Superior temporal gyrus (tissue), 1 donor: ENCODE results near the gene ACAD10.
"Not testable (repeated sequence)": the region's sequence is repeated elsewhere in the genome, so short reads cannot be mapped to it uniquely, and the experiment has no call there.

Experiments used
- DNase-seq: peaks from one replicate; pipeline ENCODE4 v3.0.0-alpha.2; 2016; ENCODE audit errors: extremely low spot score

Gene ACAD10

DNA sequence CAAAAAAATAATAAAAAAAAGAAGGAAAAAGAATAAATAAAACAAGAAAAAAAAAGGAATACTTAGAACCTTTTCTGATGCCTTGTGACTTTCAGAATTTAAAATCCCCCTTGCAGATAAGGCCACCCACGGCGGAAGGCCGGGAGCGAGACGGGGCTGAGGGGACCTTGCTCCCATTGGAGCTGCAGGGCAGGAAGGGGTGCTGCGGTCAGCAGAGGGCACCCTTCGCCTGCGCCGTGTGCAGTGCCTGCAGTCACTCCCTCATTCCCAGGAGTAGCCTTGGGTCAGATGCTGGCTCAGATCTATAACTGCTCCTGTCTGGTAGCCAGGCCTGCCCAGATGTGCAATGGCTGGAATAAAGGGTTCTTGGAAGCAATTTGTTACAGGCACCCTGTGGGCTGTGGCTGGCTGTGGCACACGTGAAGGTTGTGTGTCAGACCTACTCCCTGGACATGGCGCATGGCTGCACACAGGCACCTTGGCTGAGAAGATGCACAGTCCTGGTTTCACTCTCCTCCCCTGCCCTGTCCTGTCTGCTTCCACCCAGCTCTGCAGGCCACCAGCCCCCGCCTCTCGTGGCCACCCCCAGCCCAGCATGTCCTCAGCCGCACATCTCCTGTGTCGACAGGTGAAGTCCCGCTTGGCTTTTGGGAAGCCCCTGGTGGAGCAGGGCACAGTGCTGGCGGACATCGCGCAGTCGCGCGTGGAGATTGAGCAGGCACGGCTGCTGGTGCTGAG is 67.5 kb downstream of the ACAD10 start:
- DNase-seq = peak; percentile 73

DNA sequence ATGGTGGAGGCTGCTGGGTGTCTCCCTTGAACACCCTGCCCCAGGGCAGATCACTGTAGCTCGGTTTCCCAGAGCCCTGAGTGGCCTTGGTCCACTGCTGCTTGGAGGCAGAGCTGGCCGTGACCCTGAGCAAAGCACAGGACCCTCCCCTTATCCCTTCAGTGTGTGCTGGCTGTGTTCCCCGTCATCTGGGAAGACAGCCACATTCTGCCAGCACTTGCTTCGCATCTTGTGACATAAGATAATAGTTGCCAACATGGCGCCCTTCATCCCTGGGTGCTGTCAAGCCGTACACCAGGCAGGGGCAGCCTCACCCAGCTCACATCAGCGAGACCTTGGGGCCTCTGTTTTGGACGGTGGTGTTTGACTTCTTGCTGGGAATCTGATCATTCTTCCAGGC is 68.8 kb downstream of the ACAD10 start:
- no peak for DNase-seq

DNA sequence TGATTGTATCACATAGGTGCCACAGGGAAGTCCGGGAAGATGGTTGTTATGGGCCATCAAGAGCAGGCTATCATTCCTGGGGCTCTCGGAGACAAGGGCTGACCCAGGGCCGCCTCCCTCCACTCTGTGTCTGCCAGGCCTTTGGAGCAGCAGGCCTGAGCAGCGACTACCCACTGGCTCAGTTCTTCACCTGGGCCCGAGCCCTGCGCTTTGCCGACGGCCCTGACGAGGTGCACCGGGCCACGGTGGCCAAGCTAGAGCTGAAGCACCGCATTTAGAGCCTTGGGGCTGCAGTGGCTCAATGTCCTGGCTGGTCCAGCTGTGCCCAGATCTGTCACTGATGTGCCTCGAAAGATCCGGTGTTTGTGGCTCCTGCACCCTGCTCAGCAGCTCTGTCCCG is 70.3 kb downstream of the ACAD10 start:
- no peak for DNase-seq

DNA sequence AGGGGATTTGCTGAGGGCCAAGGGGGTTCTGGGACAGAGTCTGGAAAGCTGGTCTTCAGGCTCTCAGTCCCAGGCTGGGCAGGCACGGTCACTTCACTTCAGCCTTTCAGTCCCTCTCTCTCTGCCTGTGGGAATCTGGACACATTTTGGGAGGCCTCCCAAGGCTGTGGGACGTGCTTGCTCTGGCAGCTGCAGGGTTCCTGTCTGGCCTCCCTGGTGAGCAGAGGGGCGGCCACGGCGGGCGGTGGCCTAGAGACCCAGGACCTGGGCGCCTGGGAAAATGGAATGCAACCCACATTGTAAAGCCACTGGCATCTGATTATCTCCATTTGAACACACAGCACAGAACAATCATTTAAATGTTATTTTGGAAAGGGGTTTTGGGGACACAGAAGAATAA is 70.8 kb downstream of the ACAD10 start:
- DNase-seq = no peak

DNA sequence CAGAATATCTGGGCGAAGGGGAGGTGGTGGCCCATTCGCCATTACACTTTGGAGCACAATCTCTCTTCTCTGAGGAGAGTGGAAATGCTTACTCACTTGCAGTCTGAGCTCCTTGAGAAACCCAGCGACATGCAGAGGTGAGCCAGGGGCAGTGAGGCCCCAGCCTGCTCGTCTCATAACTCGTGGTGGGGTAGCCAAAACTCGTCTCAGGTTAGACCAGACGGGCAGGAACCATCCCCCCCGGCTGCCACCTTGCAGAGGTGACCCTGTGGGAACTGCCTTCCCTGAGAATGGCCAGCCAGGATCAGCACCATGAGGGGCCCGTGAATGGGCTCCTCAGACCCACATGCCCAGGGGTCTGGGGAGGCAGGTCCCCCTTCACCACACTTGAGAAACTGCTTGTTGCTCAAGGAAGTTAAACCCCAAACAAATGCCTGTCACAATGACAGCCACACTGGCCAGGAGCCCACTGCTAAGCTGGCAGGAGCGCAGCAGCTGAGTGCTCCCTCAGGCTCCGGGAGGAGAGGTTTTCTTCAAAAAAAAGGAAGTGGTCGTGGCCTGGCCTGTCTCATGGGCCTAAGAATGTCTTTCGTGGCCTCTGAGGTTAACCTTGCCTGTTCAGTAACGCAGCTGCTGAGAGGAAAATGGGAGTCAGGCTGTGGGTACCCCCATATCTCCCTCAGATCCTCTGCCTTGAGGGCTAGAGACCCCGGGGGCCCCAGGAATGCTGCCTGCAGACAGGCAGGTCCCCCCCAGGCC is 71.7 kb downstream of the ACAD10 start:
- no peak for DNase-seq

DNA sequence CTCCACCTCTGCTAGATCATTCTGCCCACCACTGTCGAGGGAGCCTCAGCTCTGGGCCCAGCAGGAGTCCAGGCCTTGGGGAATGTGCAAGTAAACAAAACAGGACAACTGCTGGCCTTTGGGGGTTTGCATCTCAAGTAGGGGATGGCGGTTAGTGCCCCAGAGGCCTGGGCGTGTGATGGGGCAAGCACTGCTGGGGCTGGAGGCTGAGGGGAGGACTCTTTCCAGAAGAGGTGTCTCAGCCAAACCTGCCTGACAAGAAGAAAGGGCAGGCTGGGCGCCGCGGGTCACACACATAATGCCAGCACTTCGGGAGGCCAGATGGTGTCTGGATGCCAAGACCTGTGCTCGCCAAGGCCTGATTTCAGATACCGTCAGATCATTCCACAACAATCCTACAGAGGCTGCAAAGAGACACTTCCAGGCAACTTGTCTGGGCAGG is 72.3 kb downstream of the ACAD10 start:
- no peak for DNase-seq

DNA sequence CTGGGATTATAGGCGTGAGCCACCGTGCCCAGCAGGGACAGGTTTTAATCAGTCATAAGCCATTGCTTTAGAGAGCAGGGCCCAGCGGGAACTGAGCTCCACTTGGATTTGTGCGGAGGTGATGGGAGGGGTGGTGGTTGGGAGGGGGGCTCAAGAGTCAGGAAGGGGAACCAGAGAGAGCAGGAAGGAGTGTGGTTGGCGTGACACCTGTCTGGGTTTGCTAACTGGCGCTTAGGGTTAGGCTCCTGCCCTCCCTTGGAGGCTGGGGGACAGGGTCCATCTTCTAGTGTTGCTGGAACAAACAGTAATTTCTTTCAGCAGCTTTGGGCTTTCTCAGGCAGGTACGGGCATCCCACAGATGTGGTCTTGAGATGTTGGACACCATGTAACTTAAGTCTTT is 73.4 kb downstream of the ACAD10 start:
- DNase-seq = no peak

DNA sequence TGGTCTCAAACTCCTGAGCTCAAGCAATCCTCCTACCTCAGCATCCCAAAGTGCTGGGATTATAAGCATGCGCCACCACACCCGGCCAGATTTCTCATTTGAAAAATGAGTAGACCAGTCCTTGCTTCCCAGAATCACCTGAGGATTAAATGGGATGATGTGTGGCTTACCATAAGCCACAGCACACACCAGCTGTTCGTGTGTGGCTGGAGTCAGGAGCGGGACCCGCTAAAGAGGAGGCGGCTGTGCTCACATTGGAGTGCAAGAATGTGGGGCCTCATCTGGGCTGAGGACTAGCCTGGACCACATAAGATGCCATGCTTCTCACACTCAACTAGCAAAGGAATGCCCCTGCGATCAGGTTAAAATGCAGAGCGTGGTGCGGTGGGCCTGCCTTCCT is 74.1 kb downstream of the ACAD10 start:
- DNase-seq = no peak

DNA sequence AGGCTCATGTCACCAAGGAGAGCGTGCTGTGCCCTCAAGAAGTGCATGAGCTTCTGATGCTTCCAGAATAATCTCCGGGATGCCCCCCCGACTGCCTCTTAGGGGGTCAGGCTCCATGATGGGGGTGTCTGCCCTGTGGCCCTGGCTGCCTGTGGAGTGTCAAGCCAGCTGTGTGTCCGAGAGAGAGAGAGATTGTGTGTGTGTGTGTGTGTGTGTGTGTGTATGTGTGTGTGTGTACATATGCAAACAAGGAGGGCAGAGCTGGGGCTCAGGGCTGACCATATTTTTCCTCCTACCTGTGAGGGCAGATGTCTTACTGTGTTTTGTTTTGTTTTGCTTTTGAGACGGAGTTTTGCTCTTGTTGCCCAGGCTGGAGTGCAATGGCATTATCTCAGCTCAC is 75.2 kb downstream of the ACAD10 start:
- DNase-seq = no peak

DNA sequence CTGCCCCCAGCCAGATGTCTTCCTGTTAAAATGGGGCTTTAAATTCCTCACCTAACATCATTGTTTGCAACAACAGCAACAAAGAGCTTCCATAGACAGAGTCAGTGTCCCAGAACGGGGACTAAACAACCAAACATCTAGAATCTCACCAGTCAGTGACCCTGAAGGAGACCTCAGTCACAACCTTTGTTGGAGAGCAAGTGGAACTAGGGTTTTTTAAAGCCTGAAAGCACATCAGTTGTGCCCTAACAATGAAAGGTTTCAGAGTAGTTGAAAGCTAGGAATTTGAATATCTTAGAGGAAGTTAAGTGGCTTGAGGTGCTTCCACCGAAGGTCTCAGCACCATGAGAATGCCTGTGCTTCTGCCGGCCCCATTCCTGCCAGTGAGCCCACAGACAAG is 75.9 kb downstream of the ACAD10 start:
- no peak for DNase-seq

DNA sequence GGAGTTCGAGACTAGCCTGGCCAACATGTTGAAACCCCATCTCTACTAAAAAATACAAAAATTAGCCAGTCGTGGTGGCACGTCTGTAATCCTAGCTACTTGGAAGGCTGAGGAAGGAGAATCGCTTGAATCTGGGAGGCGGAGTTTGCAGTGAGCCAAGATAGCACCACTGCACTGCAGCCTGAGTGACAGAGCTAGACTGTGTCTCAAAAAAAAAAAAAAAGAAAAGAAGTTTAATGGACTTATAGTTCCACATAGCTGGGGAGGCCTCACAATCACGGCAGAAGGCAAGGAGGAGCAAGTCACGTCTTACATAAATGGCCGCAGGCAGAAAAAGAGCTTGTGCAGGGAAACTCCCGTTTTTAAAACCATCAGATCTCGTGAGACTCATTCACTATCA is 77.7 kb downstream of the ACAD10 start:
- not testable (repeated sequence) for DNase-seq

DNA sequence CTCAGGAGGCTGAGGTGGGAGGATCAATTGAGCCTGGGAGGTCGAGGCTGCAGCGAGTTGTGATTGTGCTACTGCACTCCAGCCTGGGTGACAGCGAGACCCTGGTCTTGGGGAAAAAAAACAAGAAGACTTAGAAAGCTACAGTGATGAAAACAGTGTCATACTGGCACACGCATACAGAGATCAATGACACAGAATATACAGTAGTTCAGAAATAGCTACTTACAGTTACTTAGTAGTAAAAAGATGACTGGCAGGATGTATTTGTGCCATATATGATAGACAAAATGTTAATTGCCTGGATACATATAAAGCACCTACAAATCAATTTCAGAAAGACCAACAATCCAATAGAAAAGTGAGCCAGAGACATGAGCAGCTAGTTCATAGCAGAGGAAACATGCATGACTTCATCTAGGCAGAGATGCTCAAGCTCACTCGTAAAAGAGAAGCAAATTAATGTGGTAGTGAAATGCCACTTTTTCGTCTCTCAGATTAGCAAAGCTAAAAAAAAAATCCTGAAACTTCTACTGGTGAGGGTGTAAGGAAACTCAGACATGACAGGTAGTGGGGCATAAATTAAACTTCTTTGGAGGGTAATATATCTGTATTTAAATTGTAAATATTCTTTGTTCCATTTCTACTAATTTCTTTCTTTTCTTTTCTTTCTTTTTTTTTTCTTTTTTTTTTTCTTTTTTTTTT is 78.4 kb downstream of the ACAD10 start:
- DNase-seq = no peak

DNA sequence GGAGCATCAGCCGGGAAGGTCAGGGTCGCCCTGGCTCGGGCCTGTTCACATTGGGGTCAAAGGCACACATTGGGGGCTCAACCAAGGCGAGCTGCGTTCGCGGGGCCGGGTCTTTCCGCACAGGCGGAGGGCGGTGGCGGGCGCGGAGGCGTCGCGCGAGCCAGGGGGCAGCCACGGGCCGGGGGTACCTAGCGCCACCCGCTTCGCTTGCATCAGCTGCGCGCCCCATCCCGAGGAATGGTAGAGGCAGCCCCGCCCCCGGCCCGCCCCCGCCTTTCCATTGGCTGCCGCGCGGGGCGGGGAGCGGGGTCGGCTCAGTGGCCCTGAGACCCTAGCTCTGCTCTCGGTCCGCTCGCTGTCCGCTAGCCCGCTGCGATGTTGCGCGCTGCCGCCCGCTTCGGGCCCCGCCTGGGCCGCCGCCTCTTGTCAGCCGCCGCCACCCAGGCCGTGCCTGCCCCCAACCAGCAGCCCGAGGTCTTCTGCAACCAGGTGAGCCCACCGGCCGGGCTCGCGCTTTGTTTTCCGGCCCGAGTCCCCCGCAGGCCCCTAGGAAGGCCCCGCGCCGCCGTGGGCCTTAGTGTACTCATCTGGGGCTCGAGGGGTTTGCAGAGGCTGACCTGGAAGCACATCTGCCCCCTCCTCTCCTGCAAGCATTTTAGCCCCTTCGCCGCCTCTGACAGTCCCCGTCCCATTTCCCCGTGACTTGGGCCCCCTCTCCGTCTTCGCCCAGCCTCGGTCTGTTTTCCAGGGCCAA is 80.9 kb downstream of the ACAD10 start, which contains the start of gene ALDH2:
ALDH2 (plus strand) TSS at position 326 of the 754 bp plus-strand sequence; CDS start at position 376, 50 bp downstream.
- DNase-seq = peak; percentile 75

DNA sequence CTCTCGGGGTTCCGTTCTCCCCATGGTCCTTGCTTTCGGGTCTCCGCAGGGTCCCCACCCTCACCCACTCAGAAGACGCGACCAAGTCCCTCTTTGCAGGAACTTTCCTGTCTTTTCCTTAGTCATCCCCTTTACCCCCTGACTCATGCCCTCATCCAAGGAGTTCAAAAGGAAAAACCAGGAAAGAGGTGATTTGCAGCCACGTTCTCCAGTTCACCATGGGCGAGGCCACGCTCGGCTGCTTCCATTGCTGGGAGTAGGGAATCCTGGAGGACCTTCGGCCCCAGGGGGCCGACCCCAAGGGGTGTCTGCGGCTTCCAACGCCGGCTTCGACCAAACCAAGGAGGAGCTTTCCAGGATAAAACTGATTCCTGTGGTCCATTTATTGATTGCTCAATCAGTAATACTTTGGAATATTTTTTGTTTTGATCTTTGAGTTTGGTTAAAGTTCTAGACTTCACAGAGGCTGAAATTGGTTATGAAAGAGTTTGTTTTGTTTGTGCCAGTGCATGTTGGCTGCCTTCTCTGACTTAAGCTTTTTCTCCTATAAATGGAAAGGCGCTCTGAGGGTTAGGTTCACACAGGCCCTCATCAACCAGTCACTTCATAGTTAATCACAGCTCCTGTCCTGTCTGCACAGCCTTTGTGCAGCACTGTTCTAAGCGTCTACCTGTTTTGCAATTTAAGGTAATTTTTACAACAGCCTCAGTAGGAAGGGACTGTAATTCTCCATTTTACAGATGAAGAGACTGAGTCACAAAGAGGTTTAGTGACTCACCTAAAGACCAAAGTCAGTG is 81.7 kb downstream of the ACAD10 start:
- DNase-seq = no peak

DNA sequence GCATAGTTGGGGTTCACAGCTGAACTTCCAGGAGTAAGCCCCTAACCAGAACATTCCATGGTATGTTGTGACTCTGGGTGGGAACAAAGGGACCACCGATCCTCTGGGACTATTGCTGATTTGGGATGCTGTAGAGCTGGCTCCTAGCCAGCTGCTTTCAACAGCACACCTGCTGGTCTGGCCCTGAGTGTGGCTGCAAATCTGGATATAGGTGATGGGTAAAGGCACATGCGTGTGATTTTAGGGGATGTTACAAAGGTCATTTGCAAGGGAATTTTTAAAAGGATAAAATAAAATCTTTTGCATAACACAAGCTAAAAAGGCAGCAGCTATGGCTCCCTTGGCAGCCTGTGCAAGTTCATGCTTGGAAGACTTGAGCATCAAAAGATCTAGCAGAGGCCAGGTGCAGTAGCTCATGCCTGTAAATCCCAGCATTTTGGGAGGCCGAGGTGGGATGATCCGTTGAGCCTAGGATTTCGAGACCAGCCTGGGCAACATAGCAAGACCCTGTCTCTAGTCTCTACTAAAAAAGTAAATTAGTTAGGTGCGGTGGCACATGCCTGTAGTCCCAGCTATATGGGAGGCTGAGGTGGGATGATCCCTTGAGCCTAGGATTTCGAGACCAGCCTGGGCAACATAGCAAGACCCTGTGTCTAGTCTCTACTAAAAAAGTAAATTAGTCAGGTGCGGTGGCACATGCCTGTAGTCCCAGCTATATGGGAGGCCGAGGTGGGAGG is 82.5 kb downstream of the ACAD10 start:
- DNase-seq = no peak

DNA sequence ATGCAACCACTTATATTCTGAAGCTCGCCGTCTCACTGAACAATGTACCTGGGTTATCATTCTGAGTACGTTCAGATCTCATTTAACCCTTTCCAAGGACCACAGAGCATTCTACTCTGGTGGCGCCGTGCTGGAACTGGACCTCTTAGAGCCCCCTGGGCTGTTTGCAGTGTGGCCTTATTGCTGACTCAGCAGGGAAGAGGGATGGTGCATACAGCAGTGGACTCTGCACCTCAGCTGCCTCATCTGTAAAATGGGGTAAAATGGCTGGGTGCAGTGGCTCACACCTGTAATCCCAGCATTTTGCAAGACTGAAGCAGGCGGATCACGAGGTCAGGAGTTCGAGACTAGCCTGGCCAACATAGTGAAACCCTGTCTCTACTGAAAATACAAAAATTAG is 83.7 kb downstream of the ACAD10 start:
- DNase-seq = no peak

DNA sequence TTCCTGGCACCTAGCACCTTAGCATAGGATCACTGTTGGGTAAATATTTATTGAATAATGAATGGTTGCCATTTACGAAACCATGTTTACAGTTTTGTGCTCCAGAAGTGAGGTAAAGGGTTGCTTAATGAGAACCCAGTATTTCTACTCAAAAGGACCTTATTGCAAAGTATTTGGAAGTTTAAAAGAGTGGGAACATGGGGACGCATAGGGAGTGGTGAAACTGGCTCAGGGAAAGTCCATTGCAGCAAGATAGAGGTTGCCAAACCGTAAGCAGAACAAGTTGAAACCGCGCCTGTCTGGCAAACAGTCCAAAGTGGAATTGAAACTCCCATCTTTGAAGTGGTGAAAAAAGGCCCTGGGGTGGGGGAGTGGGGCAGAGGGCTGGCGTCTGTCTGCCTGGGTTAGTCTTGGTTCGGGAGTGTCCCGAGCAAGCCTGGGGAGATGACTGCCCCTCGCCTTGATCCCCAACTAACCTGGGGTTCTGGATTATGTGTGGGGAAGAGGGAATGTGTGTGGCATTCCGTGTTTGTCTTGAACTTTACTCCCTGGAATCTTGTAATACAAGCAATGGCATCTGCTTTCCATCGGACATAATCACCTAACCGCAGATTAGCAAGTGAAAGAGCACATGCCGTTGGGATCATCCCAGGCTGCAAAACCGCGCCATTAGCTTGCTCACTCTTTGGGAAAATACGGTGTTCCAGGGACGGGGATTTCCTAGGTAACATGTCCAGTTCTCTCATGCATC is 88.1 kb downstream of the ACAD10 start:
- peak; percentile 30 for DNase-seq

DNA sequence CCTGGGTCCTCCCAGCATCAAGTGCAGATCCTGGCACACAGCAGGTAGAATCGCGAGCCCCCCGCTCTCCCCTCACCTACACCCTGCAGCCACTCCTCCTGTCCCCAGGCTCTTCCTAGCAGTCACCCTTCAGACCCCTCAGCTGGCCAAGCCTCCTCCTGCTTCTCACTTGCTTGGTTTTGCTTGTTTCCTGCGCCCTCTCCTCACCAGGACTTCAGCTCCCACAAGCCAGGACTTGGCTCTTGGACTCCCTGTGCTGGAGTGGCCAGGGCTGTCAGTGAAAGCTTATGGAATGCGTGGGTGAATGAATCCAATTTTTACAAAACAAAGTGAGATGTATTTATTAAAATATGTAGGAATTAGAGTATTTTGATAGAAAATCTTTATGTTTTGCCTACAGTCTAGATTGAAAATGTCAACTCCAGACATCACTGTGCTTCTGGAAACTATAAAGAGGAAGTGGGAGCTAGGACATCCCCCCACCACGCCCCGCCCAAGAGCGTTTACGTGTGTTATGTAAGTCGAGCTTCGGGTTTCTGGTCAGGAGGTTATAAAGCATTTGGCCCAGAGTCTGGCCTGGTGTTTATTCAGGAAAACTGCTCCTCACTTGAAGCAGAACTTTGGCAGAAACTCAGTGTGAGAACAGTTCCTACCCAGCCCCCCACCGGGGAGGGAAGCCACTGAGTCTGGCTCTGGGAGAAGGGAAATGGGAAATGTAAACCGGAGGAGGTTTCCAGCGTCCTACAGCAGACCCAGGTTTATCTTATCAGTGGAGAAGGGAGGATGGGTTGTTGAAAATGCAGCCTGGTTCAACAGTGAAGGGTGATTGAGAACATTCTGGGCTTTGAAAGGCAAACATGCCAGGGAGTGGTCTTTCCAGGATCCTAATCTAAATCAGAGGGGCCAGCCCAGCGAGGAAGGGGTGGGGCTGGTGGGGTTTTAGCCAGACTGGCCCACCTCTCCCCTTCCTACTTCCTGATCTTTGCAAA is 89.6 kb downstream of the ACAD10 start:
- DNase-seq = peak; percentile 50
